Daoy (cell line): ENCODE measurements around the gene HUNK. TPM values are rescaled to one million over a fixed set of nuclear protein-coding genes. Genes with fewer than 3 reads are reported as not detected.
A peak's percentile ranks its signal among the peaks of the same experiment; 100 is the strongest.
"Not testable (repeated sequence)": the region's sequence is repeated elsewhere in the genome, so short reads cannot be mapped to it uniquely, and the experiment has no call there.

ENCODE experiments used
- DNase-seq: peaks from one replicate; pipeline ENCODE4 v3.0.0-alpha.2; 2015; ENCODE audit warnings: low read depth
- total RNA-seq: library from RNA; depleted of rRNA; stranded (reverse); fragments of >200 nt; shearing (Covaris generic); gene quantifications from 2 replicates; pipeline ENCODE4 v1.2.3, GENCODE V29; 2014

The HUNK gene
- total RNA-seq, 1 experiment from 2014 or later = 1.9 TPM

- DNase-seq = no peak
These were observed 121.3 kb downstream of the HUNK start for GRCh38 chr21:31993826-31994825.

GRCh38 chr21:31997191-31997590 is 124.4 kb downstream of the HUNK start:
- no peak for DNase-seq

GRCh38 chr21:31999810-32000468 is 127.1 kb downstream of the HUNK start:
- DNase-seq = no peak

DNA sequence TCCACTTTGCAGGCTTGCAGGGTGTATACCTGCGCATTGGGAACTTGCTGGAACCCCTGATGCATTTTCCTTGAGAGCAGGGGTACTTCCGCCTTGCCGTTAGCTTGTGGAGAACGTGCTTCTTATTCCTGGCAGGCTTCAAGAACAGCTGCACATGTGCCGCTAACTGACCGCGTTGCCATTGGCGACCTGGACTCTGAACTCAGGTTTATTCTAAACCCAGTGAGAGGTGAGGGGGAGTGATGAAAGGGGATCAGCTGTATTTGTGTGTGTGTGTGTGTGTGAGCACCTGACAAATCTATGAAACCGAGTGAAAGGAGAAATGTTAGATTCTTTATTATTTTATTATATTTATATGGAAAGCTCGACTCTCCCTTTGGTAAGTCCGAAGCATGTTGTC is 128.6 kb downstream of the HUNK start:
- no peak for DNase-seq

DNA sequence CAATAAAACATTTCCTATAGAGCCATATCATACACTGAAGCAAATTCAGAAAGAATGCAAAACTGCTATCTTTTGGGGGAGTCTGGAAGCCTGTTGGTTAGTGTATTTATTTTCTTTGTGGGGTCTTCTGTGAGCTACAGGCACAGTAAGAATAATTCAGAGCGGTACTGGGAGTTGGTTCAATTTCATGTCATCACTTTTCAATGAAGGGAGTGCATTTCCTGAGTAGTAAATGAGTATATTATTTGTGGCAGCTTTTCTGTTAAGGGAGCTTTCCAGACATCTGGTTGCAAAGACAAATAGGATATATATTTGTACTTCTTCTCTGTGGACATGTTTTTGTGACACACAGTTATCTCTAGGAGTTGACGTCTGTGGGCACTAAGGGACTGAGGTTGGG is 130.6 kb downstream of the HUNK start:
- no peak for DNase-seq

DNA sequence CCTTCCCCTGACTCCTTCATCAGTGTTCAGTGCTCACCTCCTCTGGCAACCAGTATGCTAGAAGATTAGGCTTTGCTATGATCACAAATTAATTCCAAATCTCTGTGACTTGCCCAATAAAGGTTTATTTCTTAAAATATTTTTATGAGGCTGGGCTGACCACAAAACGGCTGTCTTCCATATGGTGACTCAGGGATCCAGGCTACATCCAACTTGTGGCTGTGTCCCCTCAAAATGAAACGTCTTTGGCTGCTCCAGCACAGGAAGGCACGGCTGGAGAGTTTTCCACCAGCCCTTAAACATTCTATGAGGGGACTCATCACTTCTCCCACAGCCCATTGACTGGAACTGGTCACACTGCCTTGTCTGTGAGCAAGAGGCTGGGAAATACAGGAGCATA is 131.5 kb downstream of the HUNK start:
- DNase-seq = peak; percentile 19

DNA sequence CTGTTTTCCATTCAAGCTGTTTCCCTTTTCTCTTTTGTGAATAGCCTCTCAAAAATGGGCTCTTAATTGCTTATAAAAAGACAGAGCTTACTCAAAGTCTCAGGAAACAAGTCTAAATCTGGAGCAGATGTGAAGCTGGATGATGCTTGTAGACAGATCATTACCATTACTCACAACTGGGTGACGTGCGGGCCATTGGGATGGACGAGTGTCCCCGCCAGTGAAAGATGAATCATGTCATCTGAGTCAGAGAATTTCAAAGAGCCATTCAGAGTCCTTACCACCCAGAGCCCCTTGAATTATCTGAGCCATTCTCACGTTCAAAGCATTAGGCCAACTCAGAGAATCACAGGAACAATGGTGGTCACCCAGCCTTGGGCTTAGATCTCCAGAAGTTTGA is 134.6 kb downstream of the HUNK start:
- peak; percentile 89 for DNase-seq

DNA sequence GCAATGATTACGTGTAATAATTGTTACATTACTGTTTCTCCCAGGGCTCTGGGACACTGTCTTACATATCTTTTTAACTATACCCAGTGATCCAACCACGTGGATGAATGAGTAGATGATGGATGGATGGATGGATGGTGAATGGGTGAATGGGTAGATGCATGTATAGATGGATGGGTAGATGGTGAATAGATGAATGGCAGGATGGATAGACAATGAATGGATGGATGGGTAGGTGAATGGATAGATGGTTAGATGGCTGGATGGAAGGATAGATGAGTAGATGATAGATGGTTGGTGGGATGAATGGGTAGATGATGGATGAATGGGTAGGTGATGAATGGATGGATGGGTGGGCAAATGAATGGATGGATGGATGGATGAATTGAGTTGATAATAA is 135.9 kb downstream of the HUNK start:
- DNase-seq = no peak

DNA sequence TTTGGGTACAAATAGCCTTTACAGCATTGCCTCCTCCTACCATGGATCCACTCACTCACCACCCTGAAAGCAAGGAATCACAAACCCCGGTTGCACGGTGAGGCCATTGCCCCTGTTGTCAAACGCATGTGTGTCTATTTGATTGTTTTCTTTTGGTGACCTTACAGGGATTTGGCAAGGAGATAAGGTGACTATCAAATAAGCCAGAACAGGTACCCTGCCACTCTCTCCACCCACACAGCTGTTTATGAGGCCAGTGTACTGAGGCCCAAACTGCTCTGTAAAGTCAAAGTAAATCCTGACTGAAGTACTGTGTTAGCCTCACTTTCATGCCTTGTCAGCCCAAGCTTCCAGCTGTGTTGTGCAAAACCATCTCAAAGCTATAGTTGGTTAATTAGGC is 136.4 kb downstream of the HUNK start:
- DNase-seq = no peak

- no peak for DNase-seq
These were observed 142.8 kb downstream of the HUNK start for GRCh38 chr21:32015461-32016139.

- no peak for DNase-seq
These were observed 145.6 kb downstream of the HUNK start for GRCh38 chr21:32018381-32018780.

DNA sequence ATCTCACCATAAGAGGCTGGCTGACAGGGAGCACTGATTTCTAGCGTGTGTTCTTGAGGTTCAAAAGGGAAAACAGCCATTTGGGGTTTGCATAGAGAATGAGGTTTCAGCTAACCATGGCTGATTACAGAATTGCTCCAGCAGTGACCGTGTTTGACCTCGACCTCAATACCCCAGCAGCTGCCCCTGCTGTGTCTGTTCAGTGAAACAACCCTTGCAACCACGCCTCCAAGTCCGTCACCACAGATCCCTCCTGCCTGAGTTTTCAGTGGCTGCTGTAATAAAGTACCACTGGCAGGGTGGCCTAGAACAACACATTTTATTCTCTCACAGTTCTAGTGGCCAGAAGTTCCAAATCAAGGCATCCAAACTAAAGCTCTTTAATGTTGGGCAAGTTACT is 147.7 kb downstream of the HUNK start:
- DNase-seq = no peak

DNA sequence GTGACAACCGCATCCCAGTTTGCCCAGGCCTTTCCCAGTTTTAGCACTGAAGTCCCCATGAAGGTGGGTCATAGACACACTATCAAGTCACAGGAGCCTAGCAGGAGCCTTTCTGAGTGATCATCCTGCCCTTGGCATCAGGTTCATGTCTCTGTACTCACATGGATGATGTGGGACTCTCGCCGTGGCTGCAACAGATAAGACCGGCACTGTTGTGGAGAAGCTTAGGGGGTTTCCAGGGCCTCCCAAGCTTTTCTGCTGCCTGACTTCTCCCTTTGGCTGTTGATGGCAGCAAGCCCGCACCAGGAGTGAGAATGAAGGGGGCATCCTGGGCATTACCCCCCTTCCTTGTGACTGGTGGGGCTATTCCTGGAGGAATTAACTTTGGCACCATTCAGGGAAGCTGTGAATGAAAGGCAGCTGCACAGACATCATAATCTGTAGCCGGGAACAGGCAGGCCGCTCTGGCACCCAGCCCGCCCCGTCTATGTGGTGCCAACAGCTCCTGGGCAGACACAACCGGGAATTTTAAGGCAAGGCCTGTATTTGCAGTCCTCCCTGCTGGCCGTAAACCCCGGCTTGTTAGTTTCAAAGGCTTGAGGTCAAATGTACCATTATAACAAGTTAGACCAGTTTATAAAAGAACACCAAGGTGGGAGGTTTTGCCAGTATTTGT is 148.6 kb downstream of the HUNK start:
- DNase-seq = no peak

GRCh38 chr21:32022146-32022545 is 149.3 kb downstream of the HUNK start:
- no peak for DNase-seq

DNA sequence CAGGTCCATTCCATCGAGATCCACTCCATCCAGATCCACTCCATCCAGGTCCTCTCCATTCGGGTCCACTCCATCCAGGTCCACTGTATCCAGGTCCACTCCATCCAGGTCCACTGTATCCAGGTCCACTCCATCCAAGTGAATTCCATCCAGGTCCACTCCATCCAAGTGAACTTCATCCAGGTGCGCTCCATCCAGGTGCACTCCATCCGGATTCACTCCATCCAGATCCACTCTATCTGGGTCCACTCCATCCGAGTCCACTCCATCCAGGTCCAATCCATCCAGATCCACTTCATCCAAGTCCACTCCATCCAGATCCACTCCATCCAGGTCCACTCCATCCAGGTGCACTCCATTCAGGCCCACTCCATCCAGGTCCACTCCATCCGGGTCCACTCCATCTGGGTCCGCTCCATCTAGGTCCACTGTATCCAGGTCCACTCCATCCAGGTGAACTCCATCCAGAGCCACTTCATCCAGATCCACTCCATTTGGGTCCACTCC is 157.4 kb downstream of the HUNK start:
- DNase-seq = no peak

- no peak for DNase-seq
These were observed 162.0 kb downstream of the HUNK start for GRCh38 chr21:32034850-32035249.

GRCh38 chr21:32035617-32036016 is 162.8 kb downstream of the HUNK start:
- peak; percentile 21 for DNase-seq

DNA sequence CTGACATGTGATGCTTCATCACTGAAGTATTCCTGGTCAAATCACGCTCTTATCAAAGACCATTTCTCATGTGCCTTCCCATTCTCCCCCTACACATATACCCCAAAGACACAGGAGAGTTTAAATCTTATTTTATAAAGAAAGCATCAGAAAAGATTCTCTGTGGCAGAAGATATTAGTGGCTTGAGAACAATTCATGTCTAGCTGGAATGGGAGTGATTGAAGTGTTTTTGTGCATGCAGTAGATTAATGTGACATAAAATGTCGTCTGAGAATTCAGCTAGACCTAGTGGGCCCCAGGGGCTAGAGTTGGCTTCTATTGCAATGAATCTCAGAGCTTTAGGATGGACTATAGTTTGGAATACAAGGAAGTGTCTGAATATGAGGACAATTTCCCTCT is 163.9 kb downstream of the HUNK start:
- no peak for DNase-seq

GRCh38 chr21:32038751-32039150 is 165.9 kb downstream of the HUNK start:
- not testable (repeated sequence) for DNase-seq

DNA sequence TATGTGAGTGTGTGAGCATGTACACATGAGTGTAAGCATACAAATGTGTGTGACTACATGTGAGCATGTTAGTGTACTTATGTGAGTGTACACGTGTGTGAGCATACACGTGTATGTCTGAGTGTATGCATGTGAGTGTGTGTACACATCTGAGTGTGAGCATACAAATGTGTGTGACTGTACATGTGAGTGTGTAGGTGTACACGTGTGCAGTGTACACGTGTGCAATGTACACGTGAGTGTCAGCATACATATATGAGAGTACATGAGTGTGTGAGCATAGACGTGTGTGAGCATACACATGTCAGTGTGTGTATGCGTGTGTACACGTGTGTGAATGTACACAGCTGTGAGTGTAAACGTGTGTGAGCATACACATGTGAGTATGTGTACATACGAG is 170.6 kb downstream of the HUNK start:
- DNase-seq = no peak
